Mesenchymal stem cell (in vitro differentiated cells and primary cell): Measurements from ENCODE around the gene FAM120C.

ENCODE experiments used
- DNase-seq: peaks from one replicate; pipeline ENCODE4 v3.0.0-alpha.2; 2013
- H2AFZ ChIP-seq: one replicate; pipeline ENCODE4 v1.6.1; 2013; ENCODE audit warnings: low read depth, mild to moderate bottlenecking, control low read depth, inconsistent platforms, low read length, moderate library complexity
- H2AK5ac ChIP-seq: 2 replicates; pipeline ENCODE4 v1.6.1; 2013; ENCODE audit warnings: low read length, moderate library complexity, mild to moderate bottlenecking, inconsistent platforms; ENCODE audit not compliant: severe bottlenecking
- H2BK120ac ChIP-seq: one replicate; pipeline ENCODE4 v1.6.1; 2013; ENCODE audit warnings: low read depth, mild to moderate bottlenecking, inconsistent platforms, low read length, moderate library complexity
- H2BK12ac ChIP-seq, 2 experiments: one replicate each; pipeline ENCODE4 v1.6.1; 2013; ENCODE audit warnings: inconsistent platforms in 2 of 2, low read length in 2 of 2, mild to moderate bottlenecking in 2 of 2, moderate library complexity in 2 of 2, control low read depth in 1 of 2
- H2BK15ac ChIP-seq: one replicate; pipeline ENCODE4 v1.6.1; 2013; ENCODE audit warnings: mild to moderate bottlenecking, low read depth, inconsistent platforms; ENCODE audit not compliant: poor library complexity, severe bottlenecking
- H2BK5ac ChIP-seq: 2 replicates; pipeline ENCODE4 v1.6.1; 2013; ENCODE audit warnings: low read depth, mild to moderate bottlenecking, low read length, control low read depth, inconsistent platforms; ENCODE audit not compliant: poor library complexity, severe bottlenecking
- H3K14ac ChIP-seq, 2 experiments: one replicate each; pipeline ENCODE4 v1.6.1; 2013; ENCODE audit warnings: inconsistent platforms in 2 of 2, low read length in 2 of 2, control low read depth in 1 of 2, mild to moderate bottlenecking in 1 of 2, moderate library complexity in 1 of 2
- H3K18ac ChIP-seq, 2 experiments: one replicate each; pipeline ENCODE4 v1.6.1; 2013; ENCODE audit warnings: inconsistent platforms in 2 of 2, low read length in 2 of 2, control low read depth in 1 of 2, low read depth in 1 of 2, mild to moderate bottlenecking in 1 of 2
- H3K23ac ChIP-seq, 2 experiments: one replicate each; pipeline ENCODE4 v1.6.1; 2013; ENCODE audit warnings: inconsistent platforms in 2 of 2, low read length in 2 of 2, mild to moderate bottlenecking in 2 of 2, moderate library complexity in 2 of 2, control low read depth in 1 of 2
- H3K27ac ChIP-seq: 2 replicates; pipeline ENCODE4 v1.5.1; 2013; ENCODE audit warnings: mild to moderate bottlenecking, moderate library complexity, low read length, control low read depth, inconsistent platforms; ENCODE audit not compliant: poor library complexity, severe bottlenecking
- H3K27me3 ChIP-seq, 2 experiments: 2 replicates each; pipeline versions ENCODE4 v1.6.1 to v1.7.0; 2013; ENCODE audit warnings: low read length in 2 of 2, mild to moderate bottlenecking in 2 of 2, moderate library complexity in 2 of 2, control low read depth in 1 of 2, inconsistent platforms in 1 of 2; ENCODE audit not compliant: control insufficient read depth in 1 of 2, insufficient read depth in 1 of 2
- H3K36me3 ChIP-seq, 2 experiments: 2 replicates each; pipeline versions ENCODE4 v1.6.1 to v1.7.0; 2013; ENCODE audit warnings: low read length in 2 of 2, control low read depth in 1 of 2, inconsistent platforms in 1 of 2, low read depth in 1 of 2, mild to moderate bottlenecking in 1 of 2; ENCODE audit not compliant: insufficient read depth in 2 of 2, control insufficient read depth in 1 of 2
- H3K4ac ChIP-seq, 2 experiments: one replicate each; pipeline ENCODE4 v1.6.1; 2013; ENCODE audit warnings: inconsistent platforms in 2 of 2, low read length in 2 of 2, mild to moderate bottlenecking in 2 of 2, moderate library complexity in 2 of 2, control low read depth in 1 of 2, low read depth in 1 of 2
- H3K4me1 ChIP-seq: 2 replicates; pipeline ENCODE4 v1.6.1; 2013; ENCODE audit warnings: low read depth, low read length, control low read depth; ENCODE audit not compliant: control insufficient read depth, insufficient read depth
- H3K4me2 ChIP-seq: 2 replicates; pipeline ENCODE4 v1.6.1; 2013; ENCODE audit warnings: low read length, mild to moderate bottlenecking, inconsistent platforms; ENCODE audit not compliant: poor library complexity, severe bottlenecking
- H3K4me3 ChIP-seq, 2 experiments: 2 replicates each; pipeline versions ENCODE4 v1.5.1 to v1.7.0; 2013; ENCODE audit warnings: low read length in 2 of 2, mild to moderate bottlenecking in 2 of 2, control low read depth in 1 of 2, low read depth in 1 of 2; ENCODE audit not compliant: insufficient read depth in 1 of 2
- H3K79me1 ChIP-seq: replicated peaks from 2 replicates; pipeline ENCODE4 v1.6.1; 2013; ENCODE audit warnings: mild to moderate bottlenecking, control low read depth, low read length, inconsistent platforms; ENCODE audit not compliant: poor library complexity, severe bottlenecking
- H3K9ac ChIP-seq: 2 replicates; pipeline ENCODE4 v1.7.0; 2013; ENCODE audit warnings: mild to moderate bottlenecking, low read length, moderate library complexity
- H3K9me3 ChIP-seq: 2 replicates; pipeline ENCODE4 v1.7.0; 2013; ENCODE audit warnings: mild to moderate bottlenecking, low read length; ENCODE audit not compliant: control insufficient read depth
- H4K8ac ChIP-seq: one replicate; pipeline ENCODE4 v1.6.1; 2013; ENCODE audit warnings: inconsistent platforms, mild to moderate bottlenecking, low read length, moderate library complexity
- H4K91ac ChIP-seq: one replicate; pipeline ENCODE4 v1.6.1; 2013; ENCODE audit warnings: mild to moderate bottlenecking, low read length, inconsistent platforms
- WGBS: methylation state at CpG from one replicate; pipeline ENCODE4 v1.1.7; 2013; ENCODE audit warnings: mixed read lengths; 5-methylcytosine and 5-hydroxymethylcytosine counted together

The FAM120C gene

DNA sequence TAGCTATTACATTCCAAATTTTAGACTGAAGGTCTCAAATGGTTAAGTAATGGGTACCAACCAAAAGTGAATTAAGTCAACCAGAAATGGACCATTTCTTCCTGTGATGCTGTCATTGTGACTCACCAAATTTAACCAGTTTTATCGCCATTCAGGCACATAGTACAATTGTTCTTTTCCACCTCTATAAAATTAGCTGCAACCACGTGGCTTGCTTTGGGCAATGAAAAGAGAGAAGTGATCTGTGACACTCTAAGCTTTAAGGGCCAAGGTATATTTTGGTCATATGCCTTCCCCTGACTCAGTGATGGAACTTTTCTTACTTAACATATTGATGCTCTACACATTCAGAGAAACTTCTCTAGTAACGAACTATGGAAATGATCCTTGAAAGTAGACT, 118.5 kb downstream of the FAM120C start:
- no peak overlapping the region for H2BK12ac ChIP-seq
- H3K14ac ChIP-seq = no peak overlapping the region
- H3K36me3 ChIP-seq = no peaks in the 10 kb centered on the region
- no peak overlapping the region for H2BK120ac ChIP-seq
- no peak overlapping the region for H2AK5ac ChIP-seq
- no peak overlapping the region for H3K27ac ChIP-seq
- no peaks in the 10 kb centered on the region for H3K4me1 ChIP-seq
- H4K8ac ChIP-seq = no peak overlapping the region
- H2BK5ac ChIP-seq = no peak overlapping the region
- H3K18ac ChIP-seq = no peak overlapping the region
- H3K4ac ChIP-seq = no peak overlapping the region
- DNase-seq = no peak
- no peak overlapping the region for H3K4me3 ChIP-seq
- no peak overlapping the region for H2BK15ac ChIP-seq
- 100% methylated on average over 1 of the region's 3 CpGs for WGBS
- peaks cover 0 to 5% of the 10 kb centered on the region in 2 experiments for H3K27me3 ChIP-seq
- H3K79me1 ChIP-seq = no peaks in the 10 kb centered on the region
- H3K23ac ChIP-seq = no peak overlapping the region
- no peak overlapping the region for H3K4me2 ChIP-seq
- no peaks in the 10 kb centered on the region for H3K9me3 ChIP-seq
- no peak overlapping the region for H3K9ac ChIP-seq
- no peak overlapping the region for H4K91ac ChIP-seq
- no peak overlapping the region for H2AFZ ChIP-seq

DNA sequence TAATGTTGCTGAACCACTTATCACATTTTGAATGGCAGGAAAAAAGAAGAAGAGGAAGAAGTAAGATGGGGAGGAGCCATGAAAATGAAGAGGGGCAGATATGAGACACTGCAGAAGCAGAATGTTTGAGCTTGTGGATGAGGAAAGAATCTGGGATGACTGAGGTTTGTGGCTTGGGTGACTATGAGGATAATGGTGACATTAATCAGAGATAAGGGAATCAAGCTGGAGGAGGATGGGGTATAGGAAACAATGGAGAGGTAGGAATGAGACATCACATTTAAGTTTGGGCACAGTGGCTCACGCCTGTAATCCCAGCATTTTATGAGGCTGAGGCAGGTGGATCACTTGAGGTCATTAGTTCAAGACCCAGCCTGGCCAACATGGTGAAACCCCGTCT, 119.7 kb downstream of the FAM120C start:
- Histone ChIP-seq H2AFZ (no peak overlapping the region), H3K23ac (no peak overlapping the region), H4K91ac (no peak overlapping the region), H3K4me2 (no peak overlapping the region), H3K4me1 (no peaks in the 10 kb centered on the region), H3K14ac (no peak overlapping the region), H3K4ac (no peak overlapping the region), H3K18ac (no peak overlapping the region), H3K27ac (no peak overlapping the region), H3K79me1 (no peaks in the 10 kb centered on the region), H2BK120ac (no peak overlapping the region), H2BK12ac (no peak overlapping the region), H3K9ac (no peak overlapping the region), H3K9me3 (no peaks in the 10 kb centered on the region), H3K27me3 (no peaks in the 10 kb centered on the region), H4K8ac (no peak overlapping the region), H3K36me3 (no peaks in the 10 kb centered on the region), H2AK5ac (no peak overlapping the region), H2BK15ac (no peak overlapping the region), H3K4me3 (no peak overlapping the region), H2BK5ac (no peak overlapping the region)
- no peak for DNase-seq
- WGBS = 93% methylated on average over 2 of the region's 2 CpGs

DNA sequence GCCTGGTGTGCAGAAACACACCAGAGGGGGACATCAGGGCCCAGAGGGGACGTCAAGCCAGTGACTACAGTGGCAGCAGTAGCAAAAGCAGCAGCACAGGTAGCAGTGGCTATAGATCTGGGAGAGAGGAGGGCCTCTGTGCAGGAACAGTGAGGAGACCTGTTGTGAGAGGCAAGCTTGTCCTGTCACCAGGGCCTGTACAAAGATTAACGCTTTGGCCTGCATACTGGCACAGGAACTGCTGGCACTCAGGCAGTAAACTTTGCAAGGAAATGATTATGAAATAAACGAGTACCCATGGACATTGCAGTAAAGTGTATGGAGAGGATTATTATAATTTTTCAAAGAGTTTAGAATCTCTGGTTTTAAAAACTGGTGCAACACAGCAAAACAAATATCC, 133.3 kb downstream of the FAM120C start:
- Histone ChIP-seq H3K4me1 (no peaks in the 10 kb centered on the region), H2BK120ac (no peak overlapping the region), H3K23ac (no peak overlapping the region), H3K4me2 (no peak overlapping the region), H3K9ac (no peak overlapping the region), H3K27me3 (no peaks in the 10 kb centered on the region), H3K27ac (no peak overlapping the region), H2AK5ac (no peak overlapping the region), H3K9me3 (no peaks in the 10 kb centered on the region), H3K14ac (no peak overlapping the region), H3K18ac (no peak overlapping the region), H3K4me3 (no peak overlapping the region), H4K91ac (no peak overlapping the region), H2AFZ (no peak overlapping the region), H3K36me3 (no peaks in the 10 kb centered on the region), H3K4ac (no peak overlapping the region), H2BK12ac (no peak overlapping the region), H2BK15ac (no peak overlapping the region), H4K8ac (no peak overlapping the region), H3K79me1 (no peaks in the 10 kb centered on the region), H2BK5ac (no peak overlapping the region)
- 73% methylated on average over 3 of the region's 3 CpGs for WGBS
- no peak for DNase-seq

DNA sequence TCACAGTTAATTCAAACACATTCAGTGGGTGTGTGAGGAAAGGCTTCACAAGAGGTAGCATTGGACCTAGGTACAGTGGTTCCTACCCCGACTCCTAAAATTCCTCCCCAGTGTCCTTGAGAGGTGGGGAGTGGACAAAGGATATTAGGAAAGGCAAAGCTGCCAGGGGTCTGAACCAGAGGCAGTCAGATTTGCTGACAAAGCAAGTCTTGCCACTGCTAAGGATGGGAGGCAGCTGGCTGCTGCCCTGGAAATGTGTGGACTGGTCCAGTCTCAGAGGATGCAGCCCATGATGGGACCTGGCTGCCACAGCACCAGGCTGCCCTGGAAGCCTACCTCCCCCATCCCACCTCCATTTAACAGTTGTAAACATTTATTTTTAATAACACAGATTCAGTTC, 134.6 kb downstream of the FAM120C start:
- no peak overlapping the region for H2AK5ac ChIP-seq
- H3K4me2 ChIP-seq = no peak overlapping the region
- DNase-seq = no peak
- no peak overlapping the region for H3K14ac ChIP-seq
- no peak overlapping the region for H2BK12ac ChIP-seq
- H3K9me3 ChIP-seq = no peaks in the 10 kb centered on the region
- WGBS = 80% methylated on average over 1 of the region's 1 CpG
- H3K36me3 ChIP-seq = no peaks in the 10 kb centered on the region
- no peak overlapping the region for H4K8ac ChIP-seq
- H3K4ac ChIP-seq = no peak overlapping the region
- no peak overlapping the region for H2BK5ac ChIP-seq
- no peak overlapping the region for H2AFZ ChIP-seq
- no peak overlapping the region for H2BK120ac ChIP-seq
- H3K79me1 ChIP-seq = no peaks in the 10 kb centered on the region
- H3K27me3 ChIP-seq = no peaks in the 10 kb centered on the region
- no peak overlapping the region for H3K4me3 ChIP-seq
- H3K23ac ChIP-seq = no peak overlapping the region
- H3K18ac ChIP-seq = no peak overlapping the region
- H3K4me1 ChIP-seq = no peaks in the 10 kb centered on the region
- no peak overlapping the region for H2BK15ac ChIP-seq
- no peak overlapping the region for H4K91ac ChIP-seq
- H3K9ac ChIP-seq = no peak overlapping the region
- H3K27ac ChIP-seq = no peak overlapping the region
